HG02885 (cell line): ENCODE data around the gene OGT.
"Not testable (repeated sequence)": the region's sequence is repeated elsewhere in the genome, so short reads cannot be mapped to it uniquely, and the experiment has no call there.

Experiments
- ATAC-seq: cut with Tn5 transposase; IDR thresholded peaks from one replicate; pipeline ENCODE4 v1.9.1; 2021; ENCODE audit warnings: mild to moderate bottlenecking; ENCODE audit not compliant: unreplicated experiment, poor library complexity

OGT gene

GRCh38 chrX:71532753-71533425, at the start of gene OGT:
OGT (plus strand) TSS chrX:71533104; CDS start chrX:71533300, 196 bp downstream.
- peak; percentile 86 for ATAC-seq

GRCh38 chrX:71487814-71488213, 45.1 kb upstream of the OGT start:
- ATAC-seq = no peak

GRCh38 chrX:71489540-71489939, 43.4 kb upstream of the OGT start:
- no peak for ATAC-seq

- ATAC-seq = peak; percentile 43
Observed at GRCh38 chrX:71492231-71493065, 40.5 kb upstream of the OGT start.

- ATAC-seq = no peak
Observed at GRCh38 chrX:71493111-71493613, 39.7 kb upstream of the OGT start.

- ATAC-seq = not testable (repeated sequence)
Observed at GRCh38 chrX:71495979-71496378, 36.9 kb upstream of the OGT start.

GRCh38 chrX:71496476-71496875, 36.4 kb upstream of the OGT start:
- ATAC-seq = no peak

- not testable (repeated sequence) for ATAC-seq
Observed at GRCh38 chrX:71502080-71502479, 30.8 kb upstream of the OGT start.

GRCh38 chrX:71504346-71504745, 28.6 kb upstream of the OGT start:
- no peak for ATAC-seq

- no peak for ATAC-seq
Observed at GRCh38 chrX:71509289-71509688, 23.6 kb upstream of the OGT start.

- no peak for ATAC-seq
Observed at GRCh38 chrX:71510161-71510560, 22.7 kb upstream of the OGT start.

GRCh38 chrX:71513731-71514130, 19.2 kb upstream of the OGT start:
- ATAC-seq = not testable (repeated sequence)

- ATAC-seq = peak; percentile 90
Observed at GRCh38 chrX:71514367-71515037, 18.4 kb upstream of the OGT start.

GRCh38 chrX:71515038-71515396, 17.9 kb upstream of the OGT start:
- no peak for ATAC-seq

GRCh38 chrX:71525316-71525715, 7.6 kb upstream of the OGT start:
- ATAC-seq = no peak

GRCh38 chrX:71532078-71532752, 689 bp upstream of the OGT start:
- peak; percentile 19 for ATAC-seq

- ATAC-seq = no peak
Observed at GRCh38 chrX:71533516-71533850, 579 bp downstream of the OGT start.

GRCh38 chrX:71533851-71534561, 1.1 kb downstream of the OGT start:
- ATAC-seq = no peak

- no peak for ATAC-seq
Observed at GRCh38 chrX:71534773-71535544, 2.1 kb downstream of the OGT start.
